Body of pancreas (tissue), 4 donors: ENCODE measurements around the gene DPP8.

Experiments
- POLR2A ChIP-seq, 3 donors: fragments of 450-650 bp; IDR thresholded peaks; one replicate each; pipeline ENCODE4 v1.6.1; 2016; ENCODE audit warnings: antibody characterized with exemption in 3 of 3, mild to moderate bottlenecking in 2 of 3
- TF ChIP-seq, protein P1 (sequence below), 7 experiments: fragments of 450-650 bp in 4 of 7; fragments of 200-600 bp in 3 of 7; sonication (generic) in 3 of 7; IDR thresholded peaks; one replicate each; pipeline ENCODE4 v1.5.1; 2016 to 2019; ENCODE audit warnings: antibody characterized with exemption in 7 of 7

DNA sequence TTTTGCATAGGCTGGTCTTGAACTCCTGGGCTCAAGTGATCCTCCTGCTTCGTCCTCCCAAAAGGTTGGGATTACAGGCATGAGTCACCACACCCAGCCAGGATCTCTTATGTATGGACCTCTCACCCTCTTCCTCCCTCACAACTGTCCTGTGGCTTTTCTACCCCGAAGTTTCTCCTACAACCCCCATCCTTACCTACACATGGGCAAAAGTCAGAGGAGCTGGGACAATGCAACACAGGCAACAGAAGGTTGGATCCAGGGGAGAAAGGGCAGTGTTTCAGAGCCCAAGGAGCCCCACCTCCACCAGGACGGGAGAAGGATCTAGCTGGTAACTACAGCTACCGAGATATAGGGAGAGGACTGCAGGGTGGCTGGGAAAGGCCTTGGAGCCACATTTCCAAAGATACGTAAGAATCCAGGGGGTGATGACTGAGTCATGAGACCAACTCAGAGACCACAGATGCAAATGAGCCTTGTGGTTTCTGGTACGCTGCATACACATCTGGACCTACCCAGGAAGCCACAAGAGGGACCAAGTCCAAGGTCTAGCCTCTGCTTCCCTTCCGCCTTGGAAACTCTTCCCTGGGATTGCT is 108.4 kb downstream of the DPP8 start:
- TF ChIP-seq, protein P1, sequence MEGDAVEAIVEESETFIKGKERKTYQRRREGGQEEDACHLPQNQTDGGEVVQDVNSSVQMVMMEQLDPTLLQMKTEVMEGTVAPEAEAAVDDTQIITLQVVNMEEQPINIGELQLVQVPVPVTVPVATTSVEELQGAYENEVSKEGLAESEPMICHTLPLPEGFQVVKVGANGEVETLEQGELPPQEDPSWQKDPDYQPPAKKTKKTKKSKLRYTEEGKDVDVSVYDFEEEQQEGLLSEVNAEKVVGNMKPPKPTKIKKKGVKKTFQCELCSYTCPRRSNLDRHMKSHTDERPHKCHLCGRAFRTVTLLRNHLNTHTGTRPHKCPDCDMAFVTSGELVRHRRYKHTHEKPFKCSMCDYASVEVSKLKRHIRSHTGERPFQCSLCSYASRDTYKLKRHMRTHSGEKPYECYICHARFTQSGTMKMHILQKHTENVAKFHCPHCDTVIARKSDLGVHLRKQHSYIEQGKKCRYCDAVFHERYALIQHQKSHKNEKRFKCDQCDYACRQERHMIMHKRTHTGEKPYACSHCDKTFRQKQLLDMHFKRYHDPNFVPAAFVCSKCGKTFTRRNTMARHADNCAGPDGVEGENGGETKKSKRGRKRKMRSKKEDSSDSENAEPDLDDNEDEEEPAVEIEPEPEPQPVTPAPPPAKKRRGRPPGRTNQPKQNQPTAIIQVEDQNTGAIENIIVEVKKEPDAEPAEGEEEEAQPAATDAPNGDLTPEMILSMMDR (IDR thresholded peaks at IDR 0.05): no peak
- TF ChIP-seq POLR2A (IDR thresholded peaks at IDR 0.05): no peak
